ENCODE results near the gene KCNN3.

KCNN3 gene

DNA sequence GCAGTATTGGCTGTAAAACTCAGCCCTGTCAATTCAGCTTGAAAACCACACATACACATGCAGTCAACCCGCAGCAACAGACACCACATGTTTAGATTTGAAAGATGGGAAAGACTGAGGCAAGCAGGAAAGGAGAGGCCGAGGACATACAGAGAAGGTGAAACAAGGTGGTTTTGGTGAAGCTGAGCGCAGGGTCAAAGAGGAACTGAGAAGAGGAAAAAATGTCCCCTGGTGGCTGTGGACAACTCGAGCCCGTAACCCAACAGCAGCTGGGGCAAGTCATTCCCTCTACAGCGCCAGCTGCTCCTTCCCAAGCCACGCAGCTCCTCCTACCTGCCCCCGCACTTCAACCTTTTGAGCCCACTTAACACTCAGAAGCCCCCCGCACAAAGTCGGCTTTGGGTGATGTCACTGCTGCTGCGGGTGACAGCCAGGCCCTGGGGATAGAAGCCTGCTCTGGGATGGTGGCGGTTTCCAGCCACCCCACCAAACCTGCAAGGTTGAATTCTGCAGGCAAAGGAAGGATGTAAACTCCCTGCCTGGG lies 63.0 kb downstream of the KCNN3 start:
- TF ChIP-seq SIN3A (IDR thresholded peaks at IDR 0.05; ENCODE audit: borderline replicate concordance, insufficient read depth, low read length): no peak
- no peak for TF ChIP-seq FOXP2 (optimal IDR thresholded peaks at IDR 0.05; ENCODE audit: borderline replicate concordance, extremely low read depth, extremely low read length, insufficient read depth)

GRCh38 chr1:154806333-154806732 lies 63.7 kb downstream of the KCNN3 start:
- no peak for TF ChIP-seq REST (IDR thresholded peaks at IDR 0.05; ENCODE audit: insufficient read depth in 1 of 2, low read depth in 2 of 2, low read length in 2 of 2)
- TF ChIP-seq SIN3A (IDR thresholded peaks at IDR 0.05; ENCODE audit: borderline replicate concordance, insufficient read depth, low read length): no peak; the same call in 1 of the 2 replicates
- TF ChIP-seq POLR2AphosphoS5 (IDR thresholded peaks at IDR 0.05; ENCODE audit: low read depth, low read length): no peak
- TF ChIP-seq TAF1 (IDR thresholded peaks at IDR 0.05; ENCODE audit: borderline replicate concordance, insufficient read depth, low read length): no peak
- TF ChIP-seq FOXP2 (optimal IDR thresholded peaks at IDR 0.05; ENCODE audit: borderline replicate concordance, extremely low read depth, extremely low read length, insufficient read depth): no peak

DNA sequence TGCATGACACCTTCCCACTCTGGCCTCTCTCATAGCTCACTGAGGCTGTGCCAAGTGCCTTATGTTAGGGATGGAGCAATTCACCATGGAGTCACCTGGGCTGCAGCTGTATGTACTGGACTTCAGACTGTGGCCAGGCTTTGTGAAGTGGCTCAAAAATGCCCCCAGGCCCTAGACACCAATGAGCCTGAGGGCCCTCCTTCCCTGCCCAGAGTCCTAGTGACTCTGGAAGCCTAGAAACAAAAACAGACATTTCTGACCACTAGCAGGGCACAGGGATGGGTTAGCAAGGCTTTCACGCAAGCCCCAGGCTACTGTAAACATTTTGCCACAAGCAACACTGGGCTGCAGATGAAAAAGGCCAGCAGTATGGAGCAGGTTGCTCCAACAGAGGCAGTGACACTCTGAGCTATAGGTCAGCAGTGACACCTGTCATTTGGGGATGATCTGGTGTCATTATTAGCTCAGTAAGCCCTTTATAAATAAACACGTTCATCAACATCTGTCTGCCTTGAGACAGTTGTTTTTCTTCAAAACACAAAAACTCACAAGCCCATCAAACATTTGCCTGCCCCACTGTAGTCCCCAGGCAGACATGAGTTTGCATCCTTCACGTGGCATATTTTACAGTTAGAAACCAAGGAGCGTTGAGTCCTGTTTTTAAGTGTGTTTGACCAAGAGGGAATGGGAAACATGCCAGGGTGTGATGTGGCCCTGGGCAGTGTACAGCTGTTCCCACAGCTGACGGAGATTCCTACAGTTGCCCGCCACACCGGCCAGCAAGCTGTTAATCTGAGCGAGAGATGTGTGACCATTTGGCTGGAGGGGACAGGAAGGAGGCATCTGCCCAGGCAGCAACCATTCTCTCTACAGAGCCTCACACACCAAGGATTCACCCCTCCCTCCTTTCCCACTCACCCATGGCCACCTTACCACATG lies 66.8 kb downstream of the KCNN3 start:
- TF ChIP-seq SIN3A (IDR thresholded peaks at IDR 0.05; ENCODE audit: borderline replicate concordance, insufficient read depth, low read length) (no peak), REST (IDR thresholded peaks at IDR 0.05; ENCODE audit: insufficient read depth in 1 of 2, low read depth in 2 of 2, low read length in 2 of 2) (no peak), FOXP2 (optimal IDR thresholded peaks at IDR 0.05; ENCODE audit: borderline replicate concordance, extremely low read depth, extremely low read length, insufficient read depth) (no peak)

GRCh38 chr1:154802336-154802969 lies 67.6 kb downstream of the KCNN3 start:
- TF ChIP-seq FOXP2 (optimal IDR thresholded peaks at IDR 0.05; ENCODE audit: borderline replicate concordance, extremely low read depth, extremely low read length, insufficient read depth): no peak
- TF ChIP-seq POLR2AphosphoS5 (IDR thresholded peaks at IDR 0.05; ENCODE audit: low read depth, low read length): no peak
- TF ChIP-seq SIN3A (IDR thresholded peaks at IDR 0.05; ENCODE audit: borderline replicate concordance, insufficient read depth, low read length): no peak
- TF ChIP-seq REST (IDR thresholded peaks at IDR 0.05; ENCODE audit: insufficient read depth in 1 of 2, low read depth in 2 of 2, low read length in 2 of 2): no peak
- no peak for TF ChIP-seq TAF1 (IDR thresholded peaks at IDR 0.05; ENCODE audit: borderline replicate concordance, insufficient read depth, low read length)

GRCh38 chr1:154801234-154802011 lies 68.7 kb downstream of the KCNN3 start:
- TF ChIP-seq FOXP2 (optimal IDR thresholded peaks at IDR 0.05; ENCODE audit: borderline replicate concordance, extremely low read depth, extremely low read length, insufficient read depth) (no peak), TAF1 (IDR thresholded peaks at IDR 0.05; ENCODE audit: borderline replicate concordance, insufficient read depth, low read length) (no peak), POLR2AphosphoS5 (IDR thresholded peaks at IDR 0.05; ENCODE audit: low read depth, low read length) (no peak), SIN3A (IDR thresholded peaks at IDR 0.05; ENCODE audit: borderline replicate concordance, insufficient read depth, low read length) (no peak), REST (IDR thresholded peaks at IDR 0.05; ENCODE audit: insufficient read depth in 1 of 2, low read depth in 2 of 2, low read length in 2 of 2) (no peak)

Data from PFSK-1 (cell line).